ENCODE measurements around the gene MRNIP.

Gene MRNIP

GRCh38 chr5:179798144-179798770 lies 60.4 kb downstream of the MRNIP start:
- H3K27me3 ChIP-seq (ENCODE audit: low read depth, low read length) = no peaks in the 10 kb centered on the region
- no peak overlapping the region for H3K27ac ChIP-seq (ENCODE audit: low read length)
- H3K4me3 ChIP-seq (ENCODE audit: low read depth in 1 of 2, low read length in 2 of 2) = no peak overlapping the region
- H3K4me1 ChIP-seq (ENCODE audit: control insufficient read depth in 1 of 2, insufficient read depth in 2 of 2, low read length in 2 of 2) = peaks cover 18 to 43% of the 10 kb centered on the region in 2 donors
- H3K36me3 ChIP-seq (ENCODE audit: control insufficient read depth in 1 of 2, insufficient read depth in 2 of 2, low read length in 2 of 2) = peaks cover 15 to 34% of the 10 kb centered on the region in 2 donors
- no peaks in the 10 kb centered on the region for H3K9me3 ChIP-seq (ENCODE audit: control insufficient read depth in 1 of 2, low read length in 2 of 2)

GRCh38 chr5:179797741-179798140 lies 60.9 kb downstream of the MRNIP start:
- Histone ChIP-seq H3K27ac (ENCODE audit: low read length) (no peak overlapping the region), H3K36me3 (ENCODE audit: control insufficient read depth in 1 of 2, insufficient read depth in 2 of 2, low read length in 2 of 2) (peaks cover 15 to 34% of the 10 kb centered on the region in 2 donors), H3K4me1 (ENCODE audit: control insufficient read depth in 1 of 2, insufficient read depth in 2 of 2, low read length in 2 of 2) (peaks cover 14 to 42% of the 10 kb centered on the region in 2 donors), H3K27me3 (ENCODE audit: low read depth, low read length) (no peaks in the 10 kb centered on the region), H3K9me3 (ENCODE audit: control insufficient read depth in 1 of 2, low read length in 2 of 2) (no peaks in the 10 kb centered on the region), H3K4me3 (ENCODE audit: low read depth in 1 of 2, low read length in 2 of 2) (no peak overlapping the region)

GRCh38 chr5:179796877-179797608 lies 61.6 kb downstream of the MRNIP start:
- H3K9me3 ChIP-seq (ENCODE audit: control insufficient read depth in 1 of 2, low read length in 2 of 2) = no peaks in the 10 kb centered on the region
- peaks cover 11 to 39% of the 10 kb centered on the region in 2 donors for H3K4me1 ChIP-seq (ENCODE audit: control insufficient read depth in 1 of 2, insufficient read depth in 2 of 2, low read length in 2 of 2)
- peak overlapping the region; percentile 51 for H3K27ac ChIP-seq (ENCODE audit: low read length)
- peak overlapping the region; percentile 42 to 74 for H3K4me3 ChIP-seq (ENCODE audit: low read depth in 1 of 2, low read length in 2 of 2)
- no peaks in the 10 kb centered on the region for H3K27me3 ChIP-seq (ENCODE audit: low read depth, low read length)
- peaks cover 15 to 34% of the 10 kb centered on the region in 2 donors for H3K36me3 ChIP-seq (ENCODE audit: control insufficient read depth in 1 of 2, insufficient read depth in 2 of 2, low read length in 2 of 2)

- H3K36me3 ChIP-seq (ENCODE audit: control insufficient read depth in 1 of 2, insufficient read depth in 2 of 2, low read length in 2 of 2) = peaks cover 15 to 31% of the 10 kb centered on the region in 2 donors
- peaks cover 11 to 38% of the 10 kb centered on the region in 2 donors for H3K4me1 ChIP-seq (ENCODE audit: control insufficient read depth in 1 of 2, insufficient read depth in 2 of 2, low read length in 2 of 2)
These were observed 62.5 kb downstream of the MRNIP start for GRCh38 chr5:179795863-179796833.

GRCh38 chr5:179795049-179795862 lies 63.4 kb downstream of the MRNIP start:
- Histone ChIP-seq H3K27ac (ENCODE audit: low read length) (no peak overlapping the region), H3K36me3 (ENCODE audit: control insufficient read depth in 1 of 2, insufficient read depth in 2 of 2, low read length in 2 of 2) (peaks cover 15 to 28% of the 10 kb centered on the region in 2 donors), H3K4me1 (ENCODE audit: control insufficient read depth in 1 of 2, insufficient read depth in 2 of 2, low read length in 2 of 2) (peaks cover 11 to 38% of the 10 kb centered on the region in 2 donors), H3K4me3 (ENCODE audit: low read depth in 1 of 2, low read length in 2 of 2) (peak overlapping the region; percentile 26 to 74), H3K9me3 (ENCODE audit: control insufficient read depth in 1 of 2, low read length in 2 of 2) (no peaks in the 10 kb centered on the region), H3K27me3 (ENCODE audit: low read depth, low read length) (no peaks in the 10 kb centered on the region)

More at GRCh38 chr5:179795863-179796833, 62.5 kb downstream of the MRNIP start:
- H3K4me3 ChIP-seq (ENCODE audit: low read depth in 1 of 2, low read length in 2 of 2) = peak overlapping the region; percentile 42 to 74
- H3K9me3 ChIP-seq (ENCODE audit: control insufficient read depth in 1 of 2, low read length in 2 of 2) = no peaks in the 10 kb centered on the region
- H3K27ac ChIP-seq (ENCODE audit: low read length) = peak overlapping the region; percentile 51
- H3K27me3 ChIP-seq (ENCODE audit: low read depth, low read length) = no peaks in the 10 kb centered on the region

GRCh38 chr5:179794575-179794974 lies 64.0 kb downstream of the MRNIP start:
- Histone ChIP-seq H3K4me3 (ENCODE audit: low read depth in 1 of 2, low read length in 2 of 2) (peak overlapping the region in 1 of 2 donors; percentile 74), H3K4me1 (ENCODE audit: control insufficient read depth in 1 of 2, insufficient read depth in 2 of 2, low read length in 2 of 2) (peaks cover 11 to 38% of the 10 kb centered on the region in 2 donors), H3K9me3 (ENCODE audit: control insufficient read depth in 1 of 2, low read length in 2 of 2) (no peaks in the 10 kb centered on the region), H3K27ac (ENCODE audit: low read length) (no peak overlapping the region), H3K27me3 (ENCODE audit: low read depth, low read length) (no peaks in the 10 kb centered on the region), H3K36me3 (ENCODE audit: control insufficient read depth in 1 of 2, insufficient read depth in 2 of 2, low read length in 2 of 2) (peaks cover 15 to 21% of the 10 kb centered on the region in 2 donors)

- Histone ChIP-seq H3K4me3 (ENCODE audit: low read depth in 1 of 2, low read length in 2 of 2) (peak overlapping the region in 1 of 2 donors; percentile 37), H3K9me3 (ENCODE audit: control insufficient read depth in 1 of 2, low read length in 2 of 2) (no peaks in the 10 kb centered on the region), H3K36me3 (ENCODE audit: control insufficient read depth in 1 of 2, insufficient read depth in 2 of 2, low read length in 2 of 2) (peaks cover 14 to 17% of the 10 kb centered on the region in 2 donors), H3K27ac (ENCODE audit: low read length) (no peak overlapping the region), H3K4me1 (ENCODE audit: control insufficient read depth in 1 of 2, insufficient read depth in 2 of 2, low read length in 2 of 2) (peaks cover 11 to 38% of the 10 kb centered on the region in 2 donors), H3K27me3 (ENCODE audit: low read depth, low read length) (no peaks in the 10 kb centered on the region)
These were observed 64.4 kb downstream of the MRNIP start for GRCh38 chr5:179794171-179794570.

- Histone ChIP-seq H3K4me3 (ENCODE audit: low read depth in 1 of 2, low read length in 2 of 2) (peak within 1 kb of the TSS in 1 of 2 donors; percentile 74), H3K36me3 (ENCODE audit: control insufficient read depth in 1 of 2, insufficient read depth in 2 of 2, low read length in 2 of 2) (peaks cover 8 to 12% of the 10 kb centered on the region in 2 donors), H3K9me3 (ENCODE audit: control insufficient read depth in 1 of 2, low read length in 2 of 2) (no peaks in the 10 kb centered on the region), H3K4me1 (ENCODE audit: control insufficient read depth in 1 of 2, insufficient read depth in 2 of 2, low read length in 2 of 2) (peaks cover 11 to 38% of the 10 kb centered on the region in 2 donors), H3K27me3 (ENCODE audit: low read depth, low read length) (no peaks in the 10 kb centered on the region), H3K27ac (ENCODE audit: low read length) (no peak within 1 kb of the TSS)
These were observed 65.0 kb downstream of the MRNIP start, which contains the start of gene LTC4S for GRCh38 chr5:179793468-179794139. Gene LTC4S (plus strand): TSS chr5:179793986. CDS start chr5:179794081, 95 bp downstream.

- peak overlapping the region in 1 of 2 donors; percentile 37 for H3K4me3 ChIP-seq (ENCODE audit: low read depth in 1 of 2, low read length in 2 of 2)
- no peaks in the 10 kb centered on the region for H3K9me3 ChIP-seq (ENCODE audit: control insufficient read depth in 1 of 2, low read length in 2 of 2)
- no peaks in the 10 kb centered on the region for H3K27me3 ChIP-seq (ENCODE audit: low read depth, low read length)
These were observed 65.8 kb downstream of the MRNIP start for GRCh38 chr5:179792612-179793467.

More at GRCh38 chr5:179792612-179793467, 65.8 kb downstream of the MRNIP start:
- H3K4me1 ChIP-seq (ENCODE audit: control insufficient read depth in 1 of 2, insufficient read depth in 2 of 2, low read length in 2 of 2) = peaks cover 11 to 38% of the 10 kb centered on the region in 2 donors
- H3K36me3 ChIP-seq (ENCODE audit: control insufficient read depth in 1 of 2, insufficient read depth in 2 of 2, low read length in 2 of 2) = peaks cover 4 to 6% of the 10 kb centered on the region in 2 donors
- H3K27ac ChIP-seq (ENCODE audit: low read length) = no peak overlapping the region
